T-cell (primary cell): ENCODE measurements around the gene GFOD1. TPM values are rescaled to one million over a fixed set of nuclear protein-coding genes. Genes with fewer than 3 reads are reported as not detected.

Experiments
- ATAC-seq, 4 experiments: fragments of 200-7000 bp in 3 of 4; fragments of 150-1000 bp in 1 of 4; cut with Tn5 transposase; replicated peaks in 1 of 4; 1 replicate in 3 of 4; 2 replicates in 1 of 4; pipeline ENCODE4 v1.10.0; 2021; ENCODE audit warnings: moderate library complexity in 3 of 4, mild to moderate bottlenecking in 2 of 4, moderate number of reproducible peaks in 1 of 4
- CTCF ChIA-PET, 2 donors: fragments of 300-600 bp; sonication (Branson Sonifier 250); formaldehyde crosslinking; loops; one replicate each; lab custom pipeline; 2022; ENCODE audit warnings: antibody characterized with exemption in 2 of 2; lab: Charles Lee
- POLR2A ChIA-PET, 2 donors: fragments of 300-600 bp; sonication (Branson Sonifier 250); formaldehyde crosslinking; loops; one replicate each; lab custom pipeline; 2022; ENCODE audit warnings: antibody characterized with exemption in 2 of 2; lab: Charles Lee
- DNase-seq, 35 experiments: peaks; one replicate each; pipeline versions ENCODE4 v3.0.0 to v3.0.0-alpha.2; 2013 to 2023
- H3K27ac ChIP-seq: one replicate; pipeline ENCODE4 v1.5.1; 2013; ENCODE audit warnings: low read length
- H3K27me3 ChIP-seq, 2 experiments: replicated peaks in 1 of 2; 1 replicate in 1 of 2; 2 replicates in 1 of 2; pipeline versions ENCODE4 v1.6.1 to v1.7.0; 2013; ENCODE audit warnings: low read length in 1 of 2, mixed read lengths in 1 of 2; ENCODE audit not compliant: control insufficient read depth in 2 of 2, insufficient read depth in 2 of 2; ENCODE audit errors: extremely low read depth in 1 of 2
- H3K36me3 ChIP-seq, 2 donors: 1 replicate in 1 of 2; 2 replicates in 1 of 2; pipeline versions ENCODE4 v1.6.1 to v1.7.0; 2013; ENCODE audit warnings: low read length in 1 of 2; ENCODE audit not compliant: control insufficient read depth in 2 of 2, insufficient read depth in 1 of 2; ENCODE audit errors: extremely low read depth in 1 of 2
- H3K4me1 ChIP-seq, 2 experiments: 1 replicate in 1 of 2; 2 replicates in 1 of 2; pipeline versions ENCODE4 v1.6.1 to v1.7.0; 2013; ENCODE audit warnings: low read length in 2 of 2, mixed read lengths in 1 of 2; ENCODE audit not compliant: insufficient read depth in 2 of 2, control insufficient read depth in 1 of 2; ENCODE audit errors: extremely low read depth in 1 of 2
- H3K4me3 ChIP-seq, 2 donors: 1 replicate in 1 of 2; 2 replicates in 1 of 2; pipeline versions ENCODE4 v1.5.1 to v1.7.0; 2013; ENCODE audit warnings: mild to moderate bottlenecking in 2 of 2, low read length in 1 of 2, moderate library complexity in 1 of 2; ENCODE audit not compliant: control insufficient read depth in 1 of 2; ENCODE audit errors: extremely low read depth in 1 of 2
- H3K9me3 ChIP-seq: 2 replicates; pipeline ENCODE4 v1.7.0; 2013
- H3K27ac Mint-ChIP-seq, 2 donors: one replicate each; pipeline ENCODE4 v1.8.0; 2020 to 2021; ENCODE audit warnings: mild to moderate bottlenecking in 2 of 2, mixed read lengths in 2 of 2
- H3K27me3 Mint-ChIP-seq, 2 donors: one replicate each; pipeline ENCODE4 v1.8.0; 2021 to 2022; ENCODE audit warnings: mixed read lengths in 2 of 2
- H3K36me3 Mint-ChIP-seq: one replicate; pipeline ENCODE4 v1.8.0; 2021; ENCODE audit warnings: mixed read lengths
- H3K4me1 Mint-ChIP-seq, 3 donors: one replicate each; pipeline ENCODE4 v1.8.0; 2020 to 2022; ENCODE audit warnings: mixed read lengths in 3 of 3, mild to moderate bottlenecking in 1 of 3
- H3K4me3 Mint-ChIP-seq, 3 donors: one replicate each; pipeline ENCODE4 v1.8.0; 2020 to 2022; ENCODE audit warnings: mild to moderate bottlenecking in 3 of 3, mixed read lengths in 3 of 3, moderate library complexity in 3 of 3
- H3K9me3 Mint-ChIP-seq, 3 donors: one replicate each; pipeline ENCODE4 v1.8.0; 2020 to 2022; ENCODE audit warnings: mixed read lengths in 3 of 3
- WGBS: methylation state at CpG from one replicate; pipeline ENCODE4 v1.1.5; 2013; ENCODE audit warnings: missing lambda C conversion rate; ENCODE audit not compliant: insufficient coverage; 5-methylcytosine and 5-hydroxymethylcytosine counted together
- total RNA-seq, 35 experiments: library from RNA in 6 of 35; stranded (reverse) in 6 of 35; fragments of 120-200 nt in 1 of 35; gene quantifications; one replicate each; pipeline versions ENCODE4 v1.2.1 to v1.2.4 and lab custom pipeline; 2013 to 2026

The GFOD1 gene
- total RNA-seq, 5 donors from 2014 or later (not counting 1 experiment from before 2014, with no cell fraction given) = 1.9 to 3.2 (median 2.3) TPM

GRCh38 chr6:13433709-13434121 is 53.7 kb downstream of the GFOD1 start:
- ATAC-seq (no peak), DNase-seq (no peak)
- WGBS = 49% methylated on average over 3 of the region's 5 CpGs
- Histone ChIP-seq H3K9me3 (no peaks in the 10 kb centered on the region), H3K4me3 (no peak overlapping the region), H3K27ac (peak overlapping the region; percentile 21), H3K4me1 (peaks cover 14 to 66% of the 10 kb centered on the region in 2 experiments), H3K36me3 (no peaks in the 10 kb centered on the region), H3K27me3 (no peaks in the 10 kb centered on the region)
- no peak overlapping the region for H3K4me3 Mint-ChIP-seq
- no peaks in the 10 kb centered on the region for H3K27me3 Mint-ChIP-seq
- peak overlapping the region; percentile 13 to 43 for H3K27ac Mint-ChIP-seq
- H3K4me1 Mint-ChIP-seq = peaks cover 54 to 67% (median 59%) of the 10 kb centered on the region in 3 donors
- CTCF ChIA-PET = no interaction called here
- H3K9me3 Mint-ChIP-seq = peaks cover 0 to 6% (median 0%) of the 10 kb centered on the region in 3 donors
- H3K36me3 Mint-ChIP-seq = no peaks in the 10 kb centered on the region
- POLR2A ChIA-PET = interaction anchor here in 1 of 2 donors (0.6 kb wide), 1 partner anchor 46 kb away, joined by 3 read pairs; no protein-coding TSS in a partner anchor

- ATAC-seq (no peak), DNase-seq (peak in 2 of 35 experiments; percentile 14 to 32)
- peak overlapping the region in 1 of 3 donors; percentile 36 for H3K4me3 Mint-ChIP-seq
- CTCF ChIA-PET = interaction anchor here (0.6 to 0.7 kb wide), 2 partner anchors 55 to 77 kb away, joined by 4 to 6 read pairs; no protein-coding TSS in a partner anchor
- peaks cover 17 to 77% of the 10 kb centered on the region in 2 experiments for H3K4me1 ChIP-seq
- H3K36me3 ChIP-seq = no peaks in the 10 kb centered on the region
- no peaks in the 10 kb centered on the region for H3K27me3 Mint-ChIP-seq
- H3K27ac ChIP-seq = peak overlapping the region; percentile 17
- H3K4me1 Mint-ChIP-seq = peaks cover 64 to 77% (median 69%) of the 10 kb centered on the region in 3 donors
- H3K9me3 Mint-ChIP-seq = peaks cover 0 to 6% (median 0%) of the 10 kb centered on the region in 3 donors
- no peaks in the 10 kb centered on the region for H3K36me3 Mint-ChIP-seq
- H3K4me3 ChIP-seq = no peak overlapping the region
- POLR2A ChIA-PET = interaction anchor here in 1 of 2 donors (0.6 kb wide), 1 partner anchor 44 kb away, joined by 3 read pairs; no protein-coding TSS in a partner anchor
- H3K9me3 ChIP-seq = no peaks in the 10 kb centered on the region
- H3K27me3 ChIP-seq = no peaks in the 10 kb centered on the region
- H3K27ac Mint-ChIP-seq = peak overlapping the region; percentile 8 to 37
- WGBS = 24% methylated on average over 2 of the region's 4 CpGs
Observed at GRCh38 chr6:13432526-13433184, 54.7 kb downstream of the GFOD1 start.

GRCh38 chr6:13431861-13432465 is 55.4 kb downstream of the GFOD1 start:
- Histone ChIP-seq H3K27ac (peak overlapping the region; percentile 38), H3K4me1 (peaks cover 17 to 80% of the 10 kb centered on the region in 2 experiments), H3K36me3 (no peaks in the 10 kb centered on the region), H3K27me3 (no peaks in the 10 kb centered on the region), H3K4me3 (no peak overlapping the region), H3K9me3 (no peaks in the 10 kb centered on the region)
- peak in 4 of 35 experiments; percentile 19 to 37 (median 30) for DNase-seq
- H3K27ac Mint-ChIP-seq = peak overlapping the region; percentile 76 to 82
- 17% methylated on average over 1 of the region's 5 CpGs for WGBS
- H3K4me3 Mint-ChIP-seq = peak overlapping the region; percentile 28 to 44 (median 39)
- no peaks in the 10 kb centered on the region for H3K27me3 Mint-ChIP-seq
- H3K4me1 Mint-ChIP-seq = peaks cover 69 to 81% (median 76%) of the 10 kb centered on the region in 3 donors
- ChIA-PET CTCF (interaction anchor here (0.5 to 0.7 kb wide), 3 partner anchors 53 to 72 kb away, joined by 3 to 6 read pairs (median 4); no protein-coding TSS in a partner anchor), POLR2A (no interaction called here)
- peak in 3 of 4 experiments; percentile 38 to 56 (median 44) for ATAC-seq
- no peaks in the 10 kb centered on the region for H3K36me3 Mint-ChIP-seq
- H3K9me3 Mint-ChIP-seq = peaks cover 0 to 6% (median 0%) of the 10 kb centered on the region in 3 donors

GRCh38 chr6:13431059-13431656 is 56.2 kb downstream of the GFOD1 start:
- H3K9me3 Mint-ChIP-seq = peaks cover 0 to 6% (median 0%) of the 10 kb centered on the region in 3 donors

GRCh38 chr6:13429406-13429753 is 58.0 kb downstream of the GFOD1 start:
- Mint-ChIP-seq H3K36me3 (no peaks in the 10 kb centered on the region), H3K27me3 (no peaks in the 10 kb centered on the region), H3K4me3 (no peak overlapping the region), H3K27ac (peak overlapping the region in 1 of 2 donors; percentile 82), H3K4me1 (peaks cover 50 to 71% (median 62%) of the 10 kb centered on the region in 3 donors), H3K9me3 (peaks cover 0 to 3% (median 0%) of the 10 kb centered on the region in 3 donors)
- POLR2A ChIA-PET = no interaction called here
- Histone ChIP-seq H3K4me1 (peaks cover 17 to 85% of the 10 kb centered on the region in 2 experiments), H3K9me3 (no peaks in the 10 kb centered on the region), H3K27ac (peak overlapping the region; percentile 82), H3K27me3 (no peaks in the 10 kb centered on the region), H3K36me3 (no peaks in the 10 kb centered on the region), H3K4me3 (no peak overlapping the region)
- ATAC-seq (no peak), DNase-seq (peak in 1 of 35 experiments; percentile 35)
- WGBS = 59% methylated on average over 4 of the region's 5 CpGs
- CTCF ChIA-PET = interaction anchor here (0.5 to 1.5 kb wide), 2 partner anchors 94 to 145 kb away, joined by 5 read pairs; partner anchors contain the start of gene SIRT5 (in 1 of the 2)

More at GRCh38 chr6:13431059-13431656, 56.2 kb downstream of the GFOD1 start:
- Histone ChIP-seq H3K4me3 (no peak overlapping the region), H3K36me3 (no peaks in the 10 kb centered on the region), H3K4me1 (peaks cover 17 to 85% of the 10 kb centered on the region in 2 experiments), H3K9me3 (no peaks in the 10 kb centered on the region), H3K27ac (peak overlapping the region; percentile 38), H3K27me3 (no peaks in the 10 kb centered on the region)
- no peaks in the 10 kb centered on the region for H3K27me3 Mint-ChIP-seq
- ATAC-seq (no peak), DNase-seq (peak in 1 of 35 experiments; percentile 23)
- peak overlapping the region in 1 of 2 donors; percentile 32 for H3K27ac Mint-ChIP-seq
- no peaks in the 10 kb centered on the region for H3K36me3 Mint-ChIP-seq
- H3K4me1 Mint-ChIP-seq = peaks cover 64 to 81% (median 74%) of the 10 kb centered on the region in 3 donors
- peak overlapping the region in 2 of 3 donors; percentile 28 to 39 for H3K4me3 Mint-ChIP-seq
- 60% methylated on average over 3 of the region's 6 CpGs for WGBS
- CTCF ChIA-PET = interaction anchor here in 1 of 2 donors (0.7 kb wide), 1 partner anchor 54 kb away, joined by 4 read pairs; no protein-coding TSS in a partner anchor
- POLR2A ChIA-PET = no interaction called here
